ENCODE results near the gene CADM4. TPM values are rescaled to one million over a fixed set of nuclear protein-coding genes. Genes with fewer than 3 reads are reported as not detected.

The CADM4 gene
- total RNA-seq, 1 donor from 2014 or later, result 8.8 TPM

DNA sequence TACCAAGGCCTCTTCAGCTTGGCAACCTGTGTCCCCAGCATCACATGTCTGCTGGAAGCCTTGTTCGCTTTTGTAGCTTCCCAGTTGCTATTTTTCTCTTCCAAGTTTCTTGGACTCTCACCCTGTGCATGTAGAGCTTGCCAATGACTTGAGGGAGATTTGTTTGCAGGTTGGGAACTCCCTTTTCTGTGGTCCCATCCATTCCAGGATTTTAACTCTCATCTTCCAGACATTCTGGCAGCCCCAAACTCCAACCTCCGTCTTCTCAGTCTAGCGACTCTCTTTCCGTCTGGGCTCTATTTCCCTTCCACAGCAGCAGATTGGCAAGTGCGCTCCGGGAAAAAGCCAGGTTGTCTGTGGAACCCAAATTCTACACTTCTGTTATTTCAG is 21.3 kb upstream of the CADM4 start:
- peaks cover 33% of the 10 kb centered on the region for H3K36me3 Mint-ChIP-seq (ENCODE audit: unreplicated experiment)
- H3K27me3 Mint-ChIP-seq (ENCODE audit: unreplicated experiment), result no peaks in the 10 kb centered on the region
- no peak overlapping the region for H3K4me3 Mint-ChIP-seq (ENCODE audit: unreplicated experiment)
- H3K27ac Mint-ChIP-seq (ENCODE audit: unreplicated experiment), result no peak overlapping the region
- H3K4me1 Mint-ChIP-seq (ENCODE audit: unreplicated experiment), result no peaks in the 10 kb centered on the region
- H3K9me3 Mint-ChIP-seq (ENCODE audit: unreplicated experiment), result no peaks in the 10 kb centered on the region
- DNase-seq (ENCODE audit: extremely low spot score, unreplicated experiment), result no peak
- TF ChIP-seq, protein P1, sequence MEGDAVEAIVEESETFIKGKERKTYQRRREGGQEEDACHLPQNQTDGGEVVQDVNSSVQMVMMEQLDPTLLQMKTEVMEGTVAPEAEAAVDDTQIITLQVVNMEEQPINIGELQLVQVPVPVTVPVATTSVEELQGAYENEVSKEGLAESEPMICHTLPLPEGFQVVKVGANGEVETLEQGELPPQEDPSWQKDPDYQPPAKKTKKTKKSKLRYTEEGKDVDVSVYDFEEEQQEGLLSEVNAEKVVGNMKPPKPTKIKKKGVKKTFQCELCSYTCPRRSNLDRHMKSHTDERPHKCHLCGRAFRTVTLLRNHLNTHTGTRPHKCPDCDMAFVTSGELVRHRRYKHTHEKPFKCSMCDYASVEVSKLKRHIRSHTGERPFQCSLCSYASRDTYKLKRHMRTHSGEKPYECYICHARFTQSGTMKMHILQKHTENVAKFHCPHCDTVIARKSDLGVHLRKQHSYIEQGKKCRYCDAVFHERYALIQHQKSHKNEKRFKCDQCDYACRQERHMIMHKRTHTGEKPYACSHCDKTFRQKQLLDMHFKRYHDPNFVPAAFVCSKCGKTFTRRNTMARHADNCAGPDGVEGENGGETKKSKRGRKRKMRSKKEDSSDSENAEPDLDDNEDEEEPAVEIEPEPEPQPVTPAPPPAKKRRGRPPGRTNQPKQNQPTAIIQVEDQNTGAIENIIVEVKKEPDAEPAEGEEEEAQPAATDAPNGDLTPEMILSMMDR (IDR thresholded peaks at IDR 0.05), result no peak

DNA sequence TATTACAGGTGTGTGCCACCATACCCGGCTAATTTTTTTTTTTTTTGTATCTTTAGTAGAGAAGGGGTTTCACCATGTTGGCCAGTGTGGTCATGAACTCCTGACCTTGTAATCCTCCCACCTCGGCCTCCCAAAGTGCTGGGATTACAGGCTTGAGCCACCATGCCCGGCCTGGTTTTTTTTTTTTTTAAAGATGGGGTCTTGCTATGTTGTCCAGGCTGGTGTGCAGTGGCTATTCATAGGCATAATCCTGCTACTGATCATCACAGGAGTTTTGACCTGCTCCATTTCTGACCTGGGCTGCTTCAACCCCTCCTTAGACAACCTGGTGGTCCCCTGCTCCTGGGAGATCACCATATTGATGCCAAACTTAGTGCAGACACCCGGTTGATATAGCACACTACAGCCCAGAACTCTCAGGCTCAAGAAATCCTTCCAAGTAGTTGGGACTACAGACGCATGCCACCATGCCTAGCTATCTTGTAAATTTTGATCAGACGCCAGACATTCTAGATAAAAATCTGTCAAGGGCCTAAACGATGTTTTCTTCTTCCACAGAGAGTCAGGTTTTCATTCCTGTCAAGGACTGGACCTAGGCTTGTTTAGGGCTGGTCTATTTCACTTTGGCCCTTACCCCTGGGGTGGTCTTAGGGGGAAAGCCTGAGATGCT is 20.8 kb upstream of the CADM4 start:
- Mint-ChIP-seq H3K36me3 (ENCODE audit: unreplicated experiment) (peaks cover 37% of the 10 kb centered on the region), H3K27ac (ENCODE audit: unreplicated experiment) (no peak overlapping the region), H3K4me1 (ENCODE audit: unreplicated experiment) (no peaks in the 10 kb centered on the region), H3K27me3 (ENCODE audit: unreplicated experiment) (no peaks in the 10 kb centered on the region), H3K9me3 (ENCODE audit: unreplicated experiment) (no peaks in the 10 kb centered on the region), H3K4me3 (ENCODE audit: unreplicated experiment) (no peak overlapping the region)
- no peak for DNase-seq (ENCODE audit: extremely low spot score, unreplicated experiment)
- TF ChIP-seq, protein P1 (IDR thresholded peaks at IDR 0.05), result no peak

DNA sequence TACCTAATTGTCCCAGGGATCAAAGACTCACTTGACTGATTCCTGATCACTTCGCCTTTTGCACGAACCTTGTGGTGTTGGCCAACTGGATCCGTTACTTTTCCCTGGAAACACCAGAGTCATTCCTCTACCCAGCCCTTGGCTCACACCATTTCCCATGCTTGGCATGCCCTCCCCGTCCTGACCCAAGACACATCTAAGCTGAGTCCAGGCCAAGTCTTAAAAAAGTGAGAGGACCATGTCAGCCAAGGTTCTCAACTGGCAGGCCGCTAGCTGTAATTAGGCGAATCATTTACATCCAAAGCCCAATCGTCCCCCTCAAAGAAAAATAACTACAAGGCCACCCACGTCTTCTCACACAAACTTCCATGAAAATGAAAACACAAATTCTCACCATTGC is 18.8 kb upstream of the CADM4 start:
- Mint-ChIP-seq H3K4me3 (ENCODE audit: unreplicated experiment) (no peak overlapping the region), H3K27ac (ENCODE audit: unreplicated experiment) (no peak overlapping the region), H3K4me1 (ENCODE audit: unreplicated experiment) (no peaks in the 10 kb centered on the region), H3K27me3 (ENCODE audit: unreplicated experiment) (no peaks in the 10 kb centered on the region), H3K9me3 (ENCODE audit: unreplicated experiment) (no peaks in the 10 kb centered on the region), H3K36me3 (ENCODE audit: unreplicated experiment) (peaks cover 35% of the 10 kb centered on the region)
- no peak for DNase-seq (ENCODE audit: extremely low spot score, unreplicated experiment)
- TF ChIP-seq, protein P1 (IDR thresholded peaks at IDR 0.05), result no peak

DNA sequence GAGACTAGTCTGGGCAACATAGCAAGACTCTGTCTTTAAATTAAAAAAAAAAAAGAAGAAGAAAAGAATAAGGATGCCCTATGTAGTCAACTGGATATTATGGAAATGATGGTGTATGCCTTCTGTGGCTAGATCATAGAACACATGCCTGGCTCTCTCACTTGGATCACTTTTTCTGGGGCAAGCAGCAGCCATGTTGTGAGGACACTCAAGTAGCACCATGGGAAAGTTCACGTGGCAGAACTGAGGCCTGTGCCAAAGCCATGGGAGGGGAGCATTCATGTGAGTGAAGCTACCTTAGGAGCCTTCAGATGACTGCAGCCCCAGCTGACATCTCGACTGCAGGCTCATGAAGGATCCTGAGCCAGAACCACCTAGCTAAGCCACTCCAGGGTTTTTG is 18.4 kb upstream of the CADM4 start:
- TF ChIP-seq, protein P1 (IDR thresholded peaks at IDR 0.05), result no peak
- Mint-ChIP-seq H3K36me3 (ENCODE audit: unreplicated experiment) (peaks cover 39% of the 10 kb centered on the region), H3K4me3 (ENCODE audit: unreplicated experiment) (no peak overlapping the region), H3K4me1 (ENCODE audit: unreplicated experiment) (no peaks in the 10 kb centered on the region), H3K27ac (ENCODE audit: unreplicated experiment) (no peak overlapping the region), H3K9me3 (ENCODE audit: unreplicated experiment) (no peaks in the 10 kb centered on the region), H3K27me3 (ENCODE audit: unreplicated experiment) (no peaks in the 10 kb centered on the region)
- no peak for DNase-seq (ENCODE audit: extremely low spot score, unreplicated experiment)

DNA sequence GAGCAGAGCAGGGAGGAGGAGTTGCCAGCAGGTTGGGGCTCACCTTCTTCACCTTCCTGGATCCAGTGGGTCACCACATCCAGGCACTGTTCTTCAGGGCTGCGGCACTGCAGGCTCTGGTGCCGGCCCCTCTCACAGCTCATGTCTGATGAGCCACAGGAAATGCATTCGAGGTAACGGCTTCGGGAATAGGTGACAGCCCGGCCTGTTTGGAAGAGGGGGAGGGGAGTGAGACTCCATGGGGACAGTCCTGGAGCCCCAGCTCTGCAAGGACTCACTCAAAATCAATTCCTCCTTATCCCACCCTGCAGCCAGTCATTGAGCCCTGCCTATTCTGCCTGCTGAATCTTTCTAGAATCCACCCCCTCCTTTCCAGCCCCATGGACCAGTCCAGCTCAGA is 16.8 kb upstream of the CADM4 start:
- H3K27me3 Mint-ChIP-seq (ENCODE audit: unreplicated experiment), result no peaks in the 10 kb centered on the region

More for the DNA sequence above, 16.8 kb upstream of the CADM4 start:
- Mint-ChIP-seq H3K27ac (ENCODE audit: unreplicated experiment) (no peak overlapping the region), H3K36me3 (ENCODE audit: unreplicated experiment) (peaks cover 45% of the 10 kb centered on the region), H3K4me1 (ENCODE audit: unreplicated experiment) (peaks cover 5% of the 10 kb centered on the region), H3K4me3 (ENCODE audit: unreplicated experiment) (no peak overlapping the region), H3K9me3 (ENCODE audit: unreplicated experiment) (no peaks in the 10 kb centered on the region)
- TF ChIP-seq, protein P1 (IDR thresholded peaks at IDR 0.05), result no peak
- no peak for DNase-seq (ENCODE audit: extremely low spot score, unreplicated experiment)
